ENCODE measurements around the gene TVP23C. TPM values are rescaled to one million over a fixed set of nuclear protein-coding genes. Genes with fewer than 3 reads are reported as not detected.

TVP23C gene
- total and polyA plus RNA-seq, 2 of the 8 experiments (the other 6 are each of a cell fraction or from before 2014, with no cell fraction given) = 2.9 to 9.6 TPM

GRCh38 chr17:15453782-15454181 lies 109.5 kb downstream of the TVP23C start (continued):
- TF ChIP-seq EP300 (IDR thresholded peaks at IDR 0.05; ENCODE audit: borderline replicate concordance in 1 of 2, low read depth in 2 of 2, low read length in 2 of 2) (no peak), CBX8 (IDR thresholded peaks at IDR 0.05; ENCODE audit: borderline replicate concordance, low read depth, low read length) (no peak), CHD1 (IDR thresholded peaks at IDR 0.05; ENCODE audit: low read depth, low read length) (no peak), USF2 (IDR thresholded peaks at IDR 0.05; ENCODE audit: low read length) (no peak), BCL11A (IDR thresholded peaks at IDR 0.05; ENCODE audit: low read depth in 2 of 2, low read length in 2 of 2) (no peak), POU5F1 (IDR thresholded peaks at IDR 0.05; ENCODE audit: low read depth, low read length) (no peak), SP1 (IDR thresholded peaks at IDR 0.05; ENCODE audit: low read depth, low read length) (no peak), RNF2 (IDR thresholded peaks at IDR 0.05; ENCODE audit: borderline replicate concordance, low read depth, low read length, missing control alignments, poor library complexity, severe bottlenecking) (no peak), NRF1 (IDR thresholded peaks at IDR 0.05; ENCODE audit: low read depth, low read length) (no peak)
